Measurements from ENCODE around the gene CFAP53.

DNA sequence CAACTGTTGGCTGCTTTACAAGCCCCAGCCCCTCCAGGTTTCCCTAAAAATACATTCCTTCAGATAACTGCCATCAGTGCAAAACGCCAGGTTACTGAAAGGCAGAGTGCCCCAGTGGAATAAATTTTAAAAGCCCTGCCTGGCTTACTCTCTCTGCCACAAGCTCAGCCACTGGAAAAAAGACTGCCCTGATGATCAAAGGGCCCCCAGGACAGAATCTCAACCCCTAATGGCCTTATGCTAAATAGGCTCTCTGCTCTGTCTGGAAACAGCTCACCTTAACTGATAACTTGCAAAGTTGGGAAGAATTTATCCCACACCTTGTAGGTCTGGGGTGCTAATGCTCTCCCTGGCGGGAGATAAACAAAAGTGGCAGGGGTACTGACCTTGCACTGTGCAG, 33.9 kb downstream of the CFAP53 start:
- TF ChIP-seq, protein P1, sequence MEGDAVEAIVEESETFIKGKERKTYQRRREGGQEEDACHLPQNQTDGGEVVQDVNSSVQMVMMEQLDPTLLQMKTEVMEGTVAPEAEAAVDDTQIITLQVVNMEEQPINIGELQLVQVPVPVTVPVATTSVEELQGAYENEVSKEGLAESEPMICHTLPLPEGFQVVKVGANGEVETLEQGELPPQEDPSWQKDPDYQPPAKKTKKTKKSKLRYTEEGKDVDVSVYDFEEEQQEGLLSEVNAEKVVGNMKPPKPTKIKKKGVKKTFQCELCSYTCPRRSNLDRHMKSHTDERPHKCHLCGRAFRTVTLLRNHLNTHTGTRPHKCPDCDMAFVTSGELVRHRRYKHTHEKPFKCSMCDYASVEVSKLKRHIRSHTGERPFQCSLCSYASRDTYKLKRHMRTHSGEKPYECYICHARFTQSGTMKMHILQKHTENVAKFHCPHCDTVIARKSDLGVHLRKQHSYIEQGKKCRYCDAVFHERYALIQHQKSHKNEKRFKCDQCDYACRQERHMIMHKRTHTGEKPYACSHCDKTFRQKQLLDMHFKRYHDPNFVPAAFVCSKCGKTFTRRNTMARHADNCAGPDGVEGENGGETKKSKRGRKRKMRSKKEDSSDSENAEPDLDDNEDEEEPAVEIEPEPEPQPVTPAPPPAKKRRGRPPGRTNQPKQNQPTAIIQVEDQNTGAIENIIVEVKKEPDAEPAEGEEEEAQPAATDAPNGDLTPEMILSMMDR (IDR thresholded peaks at IDR 0.05; ENCODE audit: poor library complexity, severe bottlenecking) = no peak
- TF ChIP-seq EP300 (conservative IDR thresholded peaks at IDR 0.05; ENCODE audit: poor library complexity, severe bottlenecking) = no peak
- TF ChIP-seq, protein P2, sequence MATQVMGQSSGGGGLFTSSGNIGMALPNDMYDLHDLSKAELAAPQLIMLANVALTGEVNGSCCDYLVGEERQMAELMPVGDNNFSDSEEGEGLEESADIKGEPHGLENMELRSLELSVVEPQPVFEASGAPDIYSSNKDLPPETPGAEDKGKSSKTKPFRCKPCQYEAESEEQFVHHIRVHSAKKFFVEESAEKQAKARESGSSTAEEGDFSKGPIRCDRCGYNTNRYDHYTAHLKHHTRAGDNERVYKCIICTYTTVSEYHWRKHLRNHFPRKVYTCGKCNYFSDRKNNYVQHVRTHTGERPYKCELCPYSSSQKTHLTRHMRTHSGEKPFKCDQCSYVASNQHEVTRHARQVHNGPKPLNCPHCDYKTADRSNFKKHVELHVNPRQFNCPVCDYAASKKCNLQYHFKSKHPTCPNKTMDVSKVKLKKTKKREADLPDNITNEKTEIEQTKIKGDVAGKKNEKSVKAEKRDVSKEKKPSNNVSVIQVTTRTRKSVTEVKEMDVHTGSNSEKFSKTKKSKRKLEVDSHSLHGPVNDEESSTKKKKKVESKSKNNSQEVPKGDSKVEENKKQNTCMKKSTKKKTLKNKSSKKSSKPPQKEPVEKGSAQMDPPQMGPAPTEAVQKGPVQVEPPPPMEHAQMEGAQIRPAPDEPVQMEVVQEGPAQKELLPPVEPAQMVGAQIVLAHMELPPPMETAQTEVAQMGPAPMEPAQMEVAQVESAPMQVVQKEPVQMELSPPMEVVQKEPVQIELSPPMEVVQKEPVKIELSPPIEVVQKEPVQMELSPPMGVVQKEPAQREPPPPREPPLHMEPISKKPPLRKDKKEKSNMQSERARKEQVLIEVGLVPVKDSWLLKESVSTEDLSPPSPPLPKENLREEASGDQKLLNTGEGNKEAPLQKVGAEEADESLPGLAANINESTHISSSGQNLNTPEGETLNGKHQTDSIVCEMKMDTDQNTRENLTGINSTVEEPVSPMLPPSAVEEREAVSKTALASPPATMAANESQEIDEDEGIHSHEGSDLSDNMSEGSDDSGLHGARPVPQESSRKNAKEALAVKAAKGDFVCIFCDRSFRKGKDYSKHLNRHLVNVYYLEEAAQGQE (IDR thresholded peaks at IDR 0.05; ENCODE audit: borderline replicate concordance) = no peak
- TF ChIP-seq POLR2AphosphoS5 (IDR thresholded peaks at IDR 0.05) = no peak
- no peak for TF ChIP-seq TAF1 (IDR thresholded peaks at IDR 0.05; ENCODE audit: low read depth)
